ENCODE data around the gene UBTF. TPM values are rescaled to one million over a fixed set of nuclear protein-coding genes. Genes with fewer than 3 reads are reported as not detected.

Gene UBTF
- total and polyA plus RNA-seq, 11 donors: 33.1 to 61.2 (median 44.1) TPM

DNA sequence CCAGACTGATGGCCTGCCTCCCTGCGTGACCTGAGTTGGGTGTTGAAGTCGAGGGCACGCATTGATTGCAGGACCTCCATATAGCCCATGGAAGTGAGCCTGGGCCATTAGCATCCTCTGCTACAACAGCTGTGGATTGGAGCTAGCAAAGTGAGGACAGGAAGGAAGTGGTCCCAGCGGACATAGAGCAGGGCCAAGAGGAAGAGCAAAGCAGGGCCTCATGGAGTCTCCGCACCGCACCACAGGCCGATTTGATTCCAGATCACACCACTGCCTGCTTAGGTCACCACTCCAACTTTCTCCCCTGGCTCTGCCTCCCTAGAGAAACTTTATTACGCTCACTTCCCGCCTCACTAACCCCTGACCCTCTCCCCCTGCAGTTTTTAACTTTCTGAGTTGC, 10.7 kb upstream of the UBTF start:
- Histone ChIP-seq H3K27ac (peak overlapping the region in 2 of 12 donors; percentile 6 to 40), H3K36me3 (no peaks in the 10 kb centered on the region), H3K4me3 (no peak overlapping the region), H3K27me3 (no peaks in the 10 kb centered on the region), H3K4me1 (peaks cover 0 to 21% (median 0%) of the 10 kb centered on the region in 12 donors), H3K9me3 (no peaks in the 10 kb centered on the region)
- ATAC-seq: peak in 3 of 4 donors; percentile 22 to 47 (median 38)
- DNase-seq: no peak
- TF ChIP-seq, protein P1, sequence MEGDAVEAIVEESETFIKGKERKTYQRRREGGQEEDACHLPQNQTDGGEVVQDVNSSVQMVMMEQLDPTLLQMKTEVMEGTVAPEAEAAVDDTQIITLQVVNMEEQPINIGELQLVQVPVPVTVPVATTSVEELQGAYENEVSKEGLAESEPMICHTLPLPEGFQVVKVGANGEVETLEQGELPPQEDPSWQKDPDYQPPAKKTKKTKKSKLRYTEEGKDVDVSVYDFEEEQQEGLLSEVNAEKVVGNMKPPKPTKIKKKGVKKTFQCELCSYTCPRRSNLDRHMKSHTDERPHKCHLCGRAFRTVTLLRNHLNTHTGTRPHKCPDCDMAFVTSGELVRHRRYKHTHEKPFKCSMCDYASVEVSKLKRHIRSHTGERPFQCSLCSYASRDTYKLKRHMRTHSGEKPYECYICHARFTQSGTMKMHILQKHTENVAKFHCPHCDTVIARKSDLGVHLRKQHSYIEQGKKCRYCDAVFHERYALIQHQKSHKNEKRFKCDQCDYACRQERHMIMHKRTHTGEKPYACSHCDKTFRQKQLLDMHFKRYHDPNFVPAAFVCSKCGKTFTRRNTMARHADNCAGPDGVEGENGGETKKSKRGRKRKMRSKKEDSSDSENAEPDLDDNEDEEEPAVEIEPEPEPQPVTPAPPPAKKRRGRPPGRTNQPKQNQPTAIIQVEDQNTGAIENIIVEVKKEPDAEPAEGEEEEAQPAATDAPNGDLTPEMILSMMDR (IDR thresholded peaks at IDR 0.05): no peak
- TF ChIP-seq POLR2A (IDR thresholded peaks at IDR 0.05): no peak
- intact Hi-C loops (cut with DNase I): no loop called here
- WGBS, 4 donors: 43 to 67% (median 49%) methylated on average over 9 of the region's 9 CpGs

DNA sequence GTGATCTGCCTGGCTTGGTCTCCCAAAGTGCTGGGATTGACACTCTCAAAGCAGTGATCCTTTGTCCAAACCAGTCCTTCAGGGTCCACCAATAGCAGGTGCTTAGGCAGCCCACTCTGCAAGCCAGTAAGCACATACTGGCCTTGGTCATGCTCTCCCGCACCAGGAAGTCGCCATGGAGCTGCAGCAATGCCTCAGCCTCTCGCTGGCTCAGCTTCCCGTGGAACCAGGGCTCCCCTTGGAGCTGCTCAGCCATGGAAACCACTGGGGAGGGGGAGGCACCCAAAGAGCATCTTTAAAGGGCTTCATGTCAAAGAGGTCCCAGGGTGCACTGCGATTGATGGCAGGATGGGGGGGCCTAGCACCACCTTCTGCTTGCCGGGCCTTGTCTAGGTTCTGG, 9.6 kb upstream of the UBTF start:
- no peaks in the 10 kb centered on the region for H3K27me3 ChIP-seq
- no peaks in the 10 kb centered on the region for H3K9me3 ChIP-seq
- TF ChIP-seq, protein P1 (IDR thresholded peaks at IDR 0.05): no peak
- no peak for TF ChIP-seq POLR2A (IDR thresholded peaks at IDR 0.05)
- no peak overlapping the region for H3K4me3 ChIP-seq
- no peak overlapping the region for H3K27ac ChIP-seq
- no peak for ATAC-seq
- no peaks in the 10 kb centered on the region for H3K36me3 ChIP-seq
- WGBS, 4 donors: 92 to 98% (median 94%) methylated on average over 2 to 6 of the region's 6 CpGs
- no peak for DNase-seq
- H3K4me1 ChIP-seq: peaks cover 0 to 12% (median 2%) of the 10 kb centered on the region in 12 donors
- intact Hi-C loops (cut with DNase I): loop anchor here in 6 of 10 donors (10.0 kb wide), 1 partner anchor 46 kb away; no protein-coding TSS in a partner anchor

DNA sequence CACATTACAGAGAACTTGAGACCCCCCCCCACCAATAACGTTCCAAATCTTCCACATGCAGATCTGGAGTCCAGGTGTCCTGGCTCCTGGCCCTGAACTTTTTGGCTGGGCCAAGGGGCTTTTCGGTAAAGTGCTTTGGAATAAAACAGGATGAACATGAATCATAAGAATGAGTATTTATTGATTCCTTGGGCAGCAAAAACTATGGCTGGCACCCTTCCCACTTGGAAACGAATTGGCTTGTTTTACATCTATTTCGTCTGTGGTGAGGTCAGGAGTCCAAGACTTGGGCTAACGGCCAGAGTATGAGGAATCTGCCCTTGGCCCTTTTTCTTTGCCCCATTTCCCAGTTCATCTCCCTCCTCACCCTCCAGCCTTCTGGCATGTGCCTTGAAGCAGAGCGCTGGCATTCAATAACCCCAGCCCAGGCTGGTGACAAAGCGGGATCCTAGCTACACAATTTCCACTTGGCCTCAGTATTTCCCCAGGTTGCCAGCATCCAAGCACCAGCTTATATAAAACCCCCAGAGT, 4.1 kb upstream of the UBTF start:
- Histone ChIP-seq H3K36me3 (no peaks in the 10 kb centered on the region), H3K9me3 (no peaks in the 10 kb centered on the region), H3K4me1 (peaks cover 0 to 26% (median 19%) of the 10 kb centered on the region in 12 donors), H3K27ac (peak overlapping the region in 10 of 12 donors; percentile 97 to 100 (median 100)), H3K4me3 (no peak overlapping the region), H3K27me3 (no peaks in the 10 kb centered on the region)
- ATAC-seq (no peak), DNase-seq (peak in 1 of 5 donors; percentile 45)
- TF ChIP-seq, protein P1 (IDR thresholded peaks at IDR 0.05): no peak
- no peak for TF ChIP-seq POLR2A (IDR thresholded peaks at IDR 0.05)
- intact Hi-C loops (cut with DNase I): loop anchor here in 6 of 10 donors (5.0 to 10.0 kb wide), 2 partner anchors 51 to 84 kb away; partner anchors contain the start of gene RUNDC3A (in 1 of the 6)
- WGBS, 4 donors: 45 to 63% (median 48%) methylated on average over 7 of the region's 7 CpGs

DNA sequence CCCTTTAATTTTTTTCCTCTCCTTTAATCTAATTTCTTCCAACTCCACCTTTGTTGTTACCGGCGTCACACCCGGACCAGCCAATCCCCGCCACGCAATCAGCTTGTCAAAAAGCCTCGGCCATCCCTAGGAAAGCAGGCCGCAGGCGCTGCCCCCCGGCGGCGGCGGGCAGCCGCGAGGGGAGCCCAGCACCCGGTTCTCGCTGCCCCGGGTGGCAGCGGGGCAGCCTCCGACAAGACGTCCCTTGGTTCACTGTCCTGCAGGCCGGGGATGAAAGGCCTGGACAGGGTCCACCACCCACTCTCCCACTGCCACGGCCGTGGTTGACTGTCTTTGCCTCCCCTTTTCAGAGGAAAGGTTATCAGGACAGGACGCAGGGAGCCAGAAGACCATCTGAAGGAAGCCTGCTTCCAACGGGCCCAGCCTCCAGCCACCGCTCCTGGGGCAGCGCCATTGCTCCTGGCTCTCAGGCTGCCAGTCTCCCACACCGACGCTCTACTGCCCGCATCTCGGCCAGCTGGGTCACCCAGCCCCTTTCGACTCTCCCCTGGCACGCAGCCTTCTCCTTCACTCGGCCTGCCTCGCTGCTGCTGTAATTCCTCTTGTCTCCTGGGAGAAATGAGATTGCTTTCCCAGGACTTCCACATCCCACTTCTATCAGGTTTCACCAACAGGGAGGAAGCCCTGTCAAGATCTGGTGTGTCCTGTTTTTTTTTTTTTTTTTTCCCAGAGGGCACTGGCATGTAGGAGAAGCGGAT, 2.8 kb upstream of the UBTF start:
- peaks cover 0 to under 1% (median 0%) of the 10 kb centered on the region in 9 donors for H3K36me3 ChIP-seq
- intact Hi-C loops (cut with DNase I): loop anchor here in 7 of 10 donors (1.0 to 10.0 kb wide), 4 partner anchors 53 to 104 kb away; partner anchors contain the start of gene RUNDC3A (in 1 of the 7)
- H3K9me3 ChIP-seq: no peaks in the 10 kb centered on the region
- DNase-seq (peak; percentile 87 to 89 (median 87)), ATAC-seq (peak; percentile 35 to 65 (median 44))
- peak; percentile 33 to 87 for TF ChIP-seq POLR2A (IDR thresholded peaks at IDR 0.05)
- TF ChIP-seq, protein P1 (IDR thresholded peaks at IDR 0.05): peak in 8 of 12 donors; percentile 3 to 56 (median 28)
- peak overlapping the region; percentile 97 to 100 (median 100) for H3K27ac ChIP-seq
- H3K4me3 ChIP-seq: peak overlapping the region; percentile 76 to 100 (median 96)
- no peaks in the 10 kb centered on the region for H3K27me3 ChIP-seq
- whole genome bisulfite sequencing, 4 donors: 1 to 3% (median 1%) methylated on average over 33 to 36 of the region's 36 CpGs
- H3K4me1 ChIP-seq: peaks cover 4 to 35% (median 28%) of the 10 kb centered on the region in 12 donors
